ENCODE results near the gene TUNAR.

Gene TUNAR

GRCh38 chr14:95876761-95877538 lies at the start of gene TUNAR:
Gene TUNAR (plus strand): TSS chr14:95876832.
- TF ChIP-seq, protein P1, sequence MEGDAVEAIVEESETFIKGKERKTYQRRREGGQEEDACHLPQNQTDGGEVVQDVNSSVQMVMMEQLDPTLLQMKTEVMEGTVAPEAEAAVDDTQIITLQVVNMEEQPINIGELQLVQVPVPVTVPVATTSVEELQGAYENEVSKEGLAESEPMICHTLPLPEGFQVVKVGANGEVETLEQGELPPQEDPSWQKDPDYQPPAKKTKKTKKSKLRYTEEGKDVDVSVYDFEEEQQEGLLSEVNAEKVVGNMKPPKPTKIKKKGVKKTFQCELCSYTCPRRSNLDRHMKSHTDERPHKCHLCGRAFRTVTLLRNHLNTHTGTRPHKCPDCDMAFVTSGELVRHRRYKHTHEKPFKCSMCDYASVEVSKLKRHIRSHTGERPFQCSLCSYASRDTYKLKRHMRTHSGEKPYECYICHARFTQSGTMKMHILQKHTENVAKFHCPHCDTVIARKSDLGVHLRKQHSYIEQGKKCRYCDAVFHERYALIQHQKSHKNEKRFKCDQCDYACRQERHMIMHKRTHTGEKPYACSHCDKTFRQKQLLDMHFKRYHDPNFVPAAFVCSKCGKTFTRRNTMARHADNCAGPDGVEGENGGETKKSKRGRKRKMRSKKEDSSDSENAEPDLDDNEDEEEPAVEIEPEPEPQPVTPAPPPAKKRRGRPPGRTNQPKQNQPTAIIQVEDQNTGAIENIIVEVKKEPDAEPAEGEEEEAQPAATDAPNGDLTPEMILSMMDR (IDR thresholded peaks at IDR 0.05; ENCODE audit: low read depth, low read length, missing control alignments) = no peak
- no peak within 1 kb of the TSS for H3K4me3 ChIP-seq (ENCODE audit: low read depth, low read length)
- DNase-seq (ENCODE audit: low read depth) = no peak

DNA sequence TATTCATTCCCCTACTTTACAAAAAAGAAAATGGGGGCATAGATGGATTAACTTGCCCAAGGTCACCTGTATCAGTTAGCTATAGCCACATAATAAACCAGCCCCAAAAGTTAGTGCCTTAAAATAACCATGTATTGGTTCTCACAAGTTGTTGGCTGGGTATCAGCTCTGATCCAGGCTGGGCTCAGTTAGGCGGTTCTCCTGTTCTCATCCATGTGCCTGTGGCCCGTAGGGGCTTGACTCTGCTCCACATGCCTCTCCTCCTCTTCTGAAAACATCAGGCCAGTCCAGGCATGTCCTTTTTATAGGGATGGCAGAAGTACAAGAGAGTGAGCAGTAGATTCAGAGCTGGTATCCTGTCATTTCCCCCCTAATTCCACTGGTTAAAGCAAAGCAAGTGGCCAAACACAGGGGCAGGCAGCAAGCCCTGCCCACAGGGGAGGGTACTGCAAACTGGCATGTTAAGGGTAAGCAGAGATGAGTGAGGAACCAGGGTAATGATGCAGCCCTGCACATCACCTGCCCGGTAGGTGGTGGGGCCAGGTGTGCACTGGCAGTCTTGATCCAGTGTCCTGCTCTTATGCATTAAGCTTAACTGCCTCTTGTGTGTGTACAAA lies 47.9 kb upstream of the TUNAR start:
- no peak for DNase-seq (ENCODE audit: low read depth)
- TF ChIP-seq, protein P1 (IDR thresholded peaks at IDR 0.05; ENCODE audit: low read depth, low read length, missing control alignments) = no peak
- no peak overlapping the region for H3K4me3 ChIP-seq (ENCODE audit: low read depth, low read length)

DNA sequence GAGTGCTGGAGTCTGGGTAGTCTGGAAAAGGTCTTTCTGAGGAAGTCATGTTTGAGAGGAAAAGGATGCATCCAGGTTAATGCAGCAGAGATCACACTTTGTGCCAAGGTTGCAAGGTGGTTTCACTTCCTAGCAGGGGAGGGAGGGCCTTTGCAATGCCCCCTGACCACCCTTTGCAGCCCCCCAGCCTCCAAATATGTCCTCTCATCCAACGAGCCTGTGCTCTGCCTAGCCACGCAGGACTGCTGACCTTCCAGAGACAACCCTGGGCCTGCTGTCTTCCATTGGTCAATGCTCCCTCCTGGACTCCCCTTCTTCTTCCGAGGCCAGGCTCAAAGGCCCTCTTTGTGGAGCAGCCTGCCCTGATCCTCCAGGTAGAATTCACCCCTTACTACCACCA lies 47.3 kb upstream of the TUNAR start:
- DNase-seq (ENCODE audit: low read depth) = no peak
- TF ChIP-seq, protein P1 (IDR thresholded peaks at IDR 0.05; ENCODE audit: low read depth, low read length, missing control alignments) = no peak

GRCh38 chr14:95830386-95830785 lies 46.2 kb upstream of the TUNAR start:
- no peak for DNase-seq (ENCODE audit: low read depth)
- TF ChIP-seq, protein P1 (IDR thresholded peaks at IDR 0.05; ENCODE audit: low read depth, low read length, missing control alignments) = no peak

More for the DNA sequence above, 47.3 kb upstream of the TUNAR start:
- no peak overlapping the region for H3K4me3 ChIP-seq (ENCODE audit: low read depth, low read length)

GRCh38 chr14:95831041-95831440 lies 45.6 kb upstream of the TUNAR start:
- DNase-seq (ENCODE audit: low read depth) = no peak
- TF ChIP-seq, protein P1 (IDR thresholded peaks at IDR 0.05; ENCODE audit: low read depth, low read length, missing control alignments) = no peak
- H3K4me3 ChIP-seq (ENCODE audit: low read depth, low read length) = no peak overlapping the region

More at GRCh38 chr14:95830386-95830785, 46.2 kb upstream of the TUNAR start:
- H3K4me3 ChIP-seq (ENCODE audit: low read depth, low read length) = no peak overlapping the region

- no peak for DNase-seq (ENCODE audit: low read depth)
- H3K4me3 ChIP-seq (ENCODE audit: low read depth, low read length) = no peak overlapping the region
- TF ChIP-seq, protein P1 (IDR thresholded peaks at IDR 0.05; ENCODE audit: low read depth, low read length, missing control alignments) = no peak
These were observed 45.2 kb upstream of the TUNAR start for GRCh38 chr14:95831468-95831867.
